Stimulated activated CD4-positive, alpha-beta T cell treated with anti-CD3 and anti-CD28 coated beads, Interleukin-4, amount 100 ng/mL, for 48 hours (primary cell): Measurements from ENCODE around the gene HECTD3.
A peak's percentile ranks its signal among the peaks of the same experiment; 100 is the strongest.
"Not testable (repeated sequence)": the region's sequence is repeated elsewhere in the genome, so short reads cannot be mapped to it uniquely, and the experiment has no call there.

Source experiments
- DNase-seq, 2 donors: peaks; one replicate each; pipeline ENCODE4 v3.0.0-alpha.2; 2020; ENCODE audit warnings: low read depth in 2 of 2

HECTD3 gene

GRCh38 chr1:45014321-45015028 is 3.4 kb upstream of the HECTD3 start:
- peak; percentile 72 to 75 for DNase-seq

GRCh38 chr1:45013551-45014209 is 2.6 kb upstream of the HECTD3 start:
- no peak for DNase-seq

GRCh38 chr1:45012639-45013278 is 1.6 kb upstream of the HECTD3 start:
- DNase-seq = peak; percentile 28 to 38

- DNase-seq = peak; percentile 84 to 92
Measured at GRCh38 chr1:45011837-45012638, 914 bp upstream of the HECTD3 start, which contains the start of gene UROD. TSS of gene UROD (plus strand) at chr1:45012254. CDS start at chr1:45012266, 12 bp downstream.

GRCh38 chr1:45009956-45010854 is 919 bp downstream of the HECTD3 start:
- peak in 1 of 2 donors; percentile 12 for DNase-seq

- DNase-seq = no peak
Measured at GRCh38 chr1:45009296-45009865, 1.7 kb downstream of the HECTD3 start.

- no peak for DNase-seq
Measured at GRCh38 chr1:45008516-45008915, 2.6 kb downstream of the HECTD3 start.

GRCh38 chr1:45008076-45008475 is 3.0 kb downstream of the HECTD3 start:
- no peak for DNase-seq

- no peak for DNase-seq
Measured at GRCh38 chr1:45007311-45007710, 3.8 kb downstream of the HECTD3 start.

GRCh38 chr1:45005761-45006160 is 5.4 kb downstream of the HECTD3 start:
- no peak for DNase-seq

- no peak for DNase-seq
Measured at GRCh38 chr1:45004281-45004920, 6.7 kb downstream of the HECTD3 start.

GRCh38 chr1:45003741-45004140 is 7.4 kb downstream of the HECTD3 start:
- no peak for DNase-seq

GRCh38 chr1:45002650-45003645 is 8.2 kb downstream of the HECTD3 start:
- no peak for DNase-seq

GRCh38 chr1:45001576-45001975 is 9.5 kb downstream of the HECTD3 start:
- DNase-seq = not testable (repeated sequence)

- no peak for DNase-seq
Measured at GRCh38 chr1:45001011-45001481, 10.1 kb downstream of the HECTD3 start.

GRCh38 chr1:44999232-44999631 is 11.9 kb downstream of the HECTD3 start:
- no peak for DNase-seq

- DNase-seq = no peak
Measured at GRCh38 chr1:44995467-44996238, 15.5 kb downstream of the HECTD3 start.
